Measurements from ENCODE around the gene HCN2.
"Not testable (repeated sequence)": the region's sequence is repeated elsewhere in the genome, so short reads cannot be mapped to it uniquely, and the experiment has no call there.

HCN2 gene

GRCh38 chr19:571566-571974 lies 18.1 kb upstream of the HCN2 start:
- peak; percentile 63 for DNase-seq (ENCODE audit: low spot score)

- peak; percentile 98 for DNase-seq (ENCODE audit: low spot score)
Measured at GRCh38 chr19:572140-572742, 17.4 kb upstream of the HCN2 start, which contains the start of gene BSG. BSG (plus strand) TSS chr19:572596; CDS start chr19:572635, 39 bp downstream.

GRCh38 chr19:572743-573518 lies 16.8 kb upstream of the HCN2 start:
- peak; percentile 66 for DNase-seq (ENCODE audit: low spot score)

DNA sequence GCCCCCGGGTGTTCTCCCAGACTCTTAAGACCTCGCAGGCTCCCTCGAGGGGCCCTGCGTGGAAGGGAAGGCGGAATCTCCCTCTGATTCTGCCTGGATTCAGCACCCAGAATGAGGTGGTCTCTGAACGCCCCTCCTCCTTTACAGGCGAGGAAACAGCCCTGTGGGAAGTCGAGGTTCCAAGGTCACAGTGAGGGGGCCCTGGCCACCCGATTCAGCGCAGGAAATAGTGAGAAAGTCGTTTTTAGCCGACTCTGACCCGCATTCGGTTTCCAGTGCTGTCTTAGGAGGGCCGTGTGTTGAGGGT lies 16.2 kb upstream of the HCN2 start:
- DNase-seq (ENCODE audit: low spot score), result no peak

DNA sequence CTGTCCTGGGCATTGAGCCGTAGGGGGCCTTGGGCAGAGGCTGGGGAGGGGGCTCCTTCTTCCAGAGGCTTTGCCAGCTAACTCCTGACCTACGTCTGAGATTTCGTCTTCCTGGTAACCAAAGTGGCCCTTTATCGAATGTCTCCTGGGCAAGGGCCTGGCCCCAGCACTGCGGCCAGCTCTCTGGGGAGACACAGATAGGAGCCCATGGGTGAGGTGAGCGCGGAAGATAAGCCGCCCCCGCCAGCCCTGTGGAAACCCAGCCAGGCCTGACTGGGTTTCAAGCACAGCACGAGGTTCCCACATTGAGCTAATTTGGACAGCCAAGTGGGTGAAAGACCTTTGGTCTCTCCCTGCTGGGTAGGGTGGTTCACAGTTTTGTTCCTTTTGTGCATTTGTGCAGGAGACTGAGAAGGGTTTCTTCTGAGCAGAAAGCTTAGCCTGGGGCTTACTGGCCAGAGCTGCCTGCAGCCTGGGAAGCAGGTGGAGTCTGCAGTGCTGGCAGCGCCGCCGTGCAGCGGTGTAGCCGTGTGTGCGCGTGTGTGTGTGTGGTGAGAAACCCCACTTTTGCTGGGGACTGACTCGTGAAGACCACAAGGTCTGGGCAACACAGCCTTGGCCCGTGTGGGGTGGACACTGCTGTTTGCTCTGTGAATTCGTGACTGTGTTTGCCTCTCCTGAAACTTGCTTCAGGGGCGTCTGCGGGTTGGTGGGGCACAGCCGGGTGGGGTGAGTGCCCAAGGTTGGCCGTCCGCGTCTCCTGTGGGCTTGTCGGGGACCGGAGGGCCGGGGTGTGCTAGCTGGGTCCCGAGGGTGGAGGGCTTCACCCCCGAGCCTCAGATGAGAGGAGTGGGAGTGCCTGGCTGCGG lies 14.8 kb upstream of the HCN2 start:
- DNase-seq (ENCODE audit: low spot score), result peak; percentile 59

DNA sequence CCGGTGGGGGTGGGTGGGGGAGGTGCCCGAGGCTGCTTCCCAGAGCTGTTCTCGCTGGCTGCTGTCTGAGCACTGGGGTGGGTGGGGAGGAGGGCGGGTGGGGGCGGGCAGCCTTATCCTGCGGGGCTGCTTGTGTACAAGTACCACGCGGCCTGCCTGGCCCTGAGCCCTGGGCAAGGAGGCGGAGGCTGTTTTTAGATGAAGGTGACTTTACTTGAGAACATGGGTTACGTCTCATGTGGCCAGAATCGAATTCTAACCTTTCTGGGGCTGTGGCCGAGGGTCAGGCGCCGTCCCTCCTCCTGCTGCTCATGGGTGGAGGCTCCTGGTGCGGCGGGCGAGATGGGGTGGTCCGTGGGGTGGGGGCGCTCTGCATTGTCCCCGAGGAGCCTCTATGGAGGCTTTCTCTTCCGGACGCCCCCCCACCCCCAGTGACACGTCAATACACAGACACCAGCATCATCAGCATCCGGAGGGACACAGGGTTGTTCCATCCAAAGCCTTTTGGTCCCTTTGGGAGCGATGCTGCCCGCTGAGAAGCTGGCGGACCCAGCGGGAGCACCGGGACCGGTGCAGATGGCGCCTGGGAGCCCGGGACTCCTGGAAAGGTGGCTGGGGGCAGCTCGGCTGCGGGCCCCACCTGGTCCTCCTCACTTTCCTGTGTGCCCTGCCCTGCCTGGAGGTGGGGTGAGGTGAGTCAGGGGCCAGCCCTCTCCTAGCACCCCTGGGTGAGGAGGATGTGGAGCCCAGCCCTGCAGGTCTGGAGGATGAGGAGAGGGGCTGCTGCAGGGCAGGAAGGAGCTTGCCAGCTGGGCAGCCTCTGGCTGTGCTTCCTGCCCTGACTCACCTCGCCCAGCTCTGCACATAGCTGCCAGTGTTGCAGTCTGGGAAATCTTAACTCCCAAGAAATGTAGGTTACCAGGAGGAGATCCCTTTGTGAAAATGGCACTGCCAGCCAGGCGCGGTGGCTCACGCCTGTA lies 13.9 kb upstream of the HCN2 start:
- peak; percentile 85 for DNase-seq (ENCODE audit: low spot score)

- DNase-seq (ENCODE audit: low spot score), result no peak
Measured at GRCh38 chr19:576768-577438, 12.8 kb upstream of the HCN2 start.

DNA sequence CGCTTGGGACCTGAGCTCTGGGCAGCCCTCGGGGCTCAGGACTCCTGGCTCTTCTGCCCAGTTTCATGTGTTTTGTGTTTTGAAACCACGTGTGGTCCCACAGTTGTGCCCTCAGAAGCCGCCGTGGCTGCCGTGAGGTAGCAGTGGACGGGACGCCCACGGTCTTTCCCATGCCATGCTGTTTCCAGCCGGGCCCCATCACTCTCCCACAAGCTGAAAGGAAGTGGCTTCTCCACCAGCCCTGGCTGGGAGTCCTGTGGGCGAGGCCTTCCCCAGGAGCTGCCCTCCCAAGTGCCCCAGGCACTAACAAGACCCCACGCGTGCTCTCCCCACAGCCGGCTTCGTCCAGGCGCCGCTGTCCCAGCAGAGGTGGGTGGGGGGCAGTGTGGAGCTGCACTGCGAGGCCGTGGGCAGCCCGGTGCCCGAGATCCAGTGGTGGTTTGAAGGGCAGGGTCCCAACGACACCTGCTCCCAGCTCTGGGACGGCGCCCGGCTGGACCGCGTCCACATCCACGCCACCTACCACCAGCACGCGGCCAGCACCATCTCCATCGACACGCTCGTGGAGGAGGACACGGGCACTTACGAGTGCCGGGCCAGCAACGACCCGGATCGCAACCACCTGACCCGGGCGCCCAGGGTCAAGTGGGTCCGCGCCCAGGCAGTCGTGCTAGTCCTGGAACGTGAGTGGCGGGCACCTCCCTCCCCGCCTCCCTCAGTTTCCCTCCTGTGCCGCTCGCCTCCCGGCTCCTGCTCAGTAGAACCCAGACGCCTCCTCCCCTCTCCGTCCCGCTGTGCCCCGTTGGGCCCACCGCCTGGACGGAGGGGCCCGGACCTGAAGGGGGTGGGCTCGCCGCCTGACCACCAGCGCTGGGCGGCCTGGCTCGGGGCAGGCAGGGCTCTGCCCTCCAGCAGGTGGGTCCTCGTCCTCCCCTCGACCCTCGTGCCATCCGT lies 12.0 kb upstream of the HCN2 start:
- DNase-seq (ENCODE audit: low spot score), result no peak

DNA sequence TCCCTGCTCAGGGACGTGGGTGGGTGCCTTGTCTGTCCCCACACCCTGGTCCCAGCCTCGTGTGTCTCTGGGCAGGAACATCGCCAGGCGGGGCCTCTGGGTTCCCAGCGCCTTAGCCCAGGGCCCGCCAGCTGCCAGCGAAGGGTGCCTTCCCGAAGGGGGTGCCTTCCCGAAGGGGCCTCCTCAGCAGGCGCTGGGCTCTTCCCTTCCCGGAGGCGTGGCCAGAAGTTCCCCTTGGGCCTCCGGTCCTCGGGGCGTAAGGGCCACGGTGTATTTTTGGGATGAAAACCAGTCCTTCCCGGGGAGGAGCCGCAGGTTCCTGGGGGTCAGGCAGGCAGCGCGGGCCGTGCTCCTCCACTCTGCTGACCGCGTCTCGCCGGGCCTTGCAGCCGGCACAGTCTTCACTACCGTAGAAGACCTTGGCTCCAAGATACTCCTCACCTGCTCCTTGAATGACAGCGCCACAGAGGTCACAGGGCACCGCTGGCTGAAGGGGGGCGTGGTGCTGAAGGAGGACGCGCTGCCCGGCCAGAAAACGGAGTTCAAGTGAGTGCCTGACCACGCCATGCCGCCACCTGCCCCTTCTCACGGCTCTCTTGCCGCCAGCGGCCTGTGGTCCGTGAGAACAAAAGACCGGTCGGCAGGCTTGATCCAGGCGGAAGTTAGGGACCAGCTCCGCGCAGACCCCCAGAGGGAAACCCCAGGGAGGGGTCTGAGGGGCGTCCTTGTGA lies 10.4 kb upstream of the HCN2 start:
- no peak for DNase-seq (ENCODE audit: low spot score)

GRCh38 chr19:579842-580155 lies 9.9 kb upstream of the HCN2 start:
- no peak for DNase-seq (ENCODE audit: low spot score)

DNA sequence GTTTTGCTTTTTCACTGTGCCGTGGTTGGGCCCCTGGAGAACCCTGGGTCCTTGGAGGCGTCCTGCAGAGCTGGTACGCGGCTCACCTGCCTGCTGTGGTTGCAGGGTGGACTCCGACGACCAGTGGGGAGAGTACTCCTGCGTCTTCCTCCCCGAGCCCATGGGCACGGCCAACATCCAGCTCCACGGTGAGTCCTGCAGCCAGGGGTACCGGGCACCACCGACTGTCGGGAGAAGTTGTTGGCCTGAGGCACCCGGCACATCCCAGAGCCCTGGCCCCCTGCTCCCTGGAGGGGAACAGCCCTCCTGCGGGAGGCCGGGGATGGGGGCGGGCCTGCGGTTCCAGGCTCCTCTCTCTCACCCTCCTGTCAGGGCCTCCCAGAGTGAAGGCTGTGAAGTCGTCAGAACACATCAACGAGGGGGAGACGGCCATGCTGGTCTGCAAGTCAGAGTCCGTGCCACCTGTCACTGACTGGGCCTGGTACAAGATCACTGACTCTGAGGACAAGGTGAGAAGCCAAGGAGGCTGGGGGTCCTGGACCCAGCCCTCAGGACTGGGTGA lies 9.3 kb upstream of the HCN2 start:
- no peak for DNase-seq (ENCODE audit: low spot score)

DNA sequence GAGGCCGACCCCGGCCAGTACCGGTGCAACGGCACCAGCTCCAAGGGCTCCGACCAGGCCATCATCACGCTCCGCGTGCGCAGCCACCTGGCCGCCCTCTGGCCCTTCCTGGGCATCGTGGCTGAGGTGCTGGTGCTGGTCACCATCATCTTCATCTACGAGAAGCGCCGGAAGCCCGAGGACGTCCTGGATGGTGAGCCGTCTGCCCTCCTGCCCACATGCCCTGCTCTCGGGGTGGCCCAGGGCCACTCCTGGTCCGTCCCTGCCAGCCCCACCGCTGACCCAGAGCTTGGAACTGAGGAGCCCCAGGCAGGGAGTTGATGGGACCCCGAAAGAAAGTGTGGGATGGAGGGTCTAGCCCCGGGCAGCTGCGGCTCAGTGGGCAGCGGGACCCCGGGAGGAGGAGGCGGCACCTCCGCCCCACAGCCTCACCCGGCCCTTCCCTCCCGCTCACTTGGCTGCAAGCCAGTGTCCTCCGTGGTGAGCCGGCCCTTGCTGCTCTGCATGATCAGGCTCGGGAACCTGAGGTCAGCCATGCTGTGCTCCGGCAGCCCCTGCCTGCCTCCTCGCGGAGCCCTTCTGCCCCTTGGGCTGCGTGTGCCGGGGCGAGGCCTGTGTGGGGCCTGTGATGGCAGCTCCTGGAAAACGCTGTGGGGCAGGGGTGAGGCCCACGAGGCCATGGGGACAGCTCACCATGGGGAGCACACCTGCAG lies 8.1 kb upstream of the HCN2 start:
- no peak for DNase-seq (ENCODE audit: low spot score)

DNA sequence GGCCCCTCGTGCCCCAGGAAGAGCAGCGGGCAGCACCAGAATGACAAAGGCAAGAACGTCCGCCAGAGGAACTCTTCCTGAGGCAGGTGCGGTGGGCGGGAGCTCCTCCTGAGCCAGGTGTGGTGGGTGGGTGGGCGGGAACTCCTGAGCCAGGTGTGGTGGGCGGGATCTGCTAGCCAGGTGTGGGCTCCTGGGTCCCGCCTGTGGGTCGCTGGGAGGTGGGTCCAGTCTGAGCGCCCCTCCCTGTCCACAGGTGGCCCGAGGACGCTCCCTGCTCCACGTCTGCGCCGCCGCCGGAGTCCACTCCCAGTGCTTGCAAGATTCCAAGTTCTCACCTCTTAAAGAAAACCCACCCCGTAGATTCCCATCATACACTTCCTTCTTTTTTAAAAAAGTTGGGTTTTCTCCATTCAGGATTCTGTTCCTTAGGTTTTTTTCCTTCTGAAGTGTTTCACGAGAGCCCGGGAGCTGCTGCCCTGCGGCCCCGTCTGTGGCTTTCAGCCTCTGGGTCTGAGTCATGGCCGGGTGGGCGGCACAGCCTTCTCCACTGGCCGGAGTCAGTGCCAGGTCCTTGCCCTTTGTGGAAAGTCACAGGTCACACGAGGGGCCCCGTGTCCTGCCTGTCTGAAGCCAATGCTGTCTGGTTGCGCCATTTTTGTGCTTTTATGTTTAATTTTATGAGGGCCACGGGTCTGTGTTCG lies 7.0 kb upstream of the HCN2 start:
- DNase-seq (ENCODE audit: low spot score), result no peak

DNA sequence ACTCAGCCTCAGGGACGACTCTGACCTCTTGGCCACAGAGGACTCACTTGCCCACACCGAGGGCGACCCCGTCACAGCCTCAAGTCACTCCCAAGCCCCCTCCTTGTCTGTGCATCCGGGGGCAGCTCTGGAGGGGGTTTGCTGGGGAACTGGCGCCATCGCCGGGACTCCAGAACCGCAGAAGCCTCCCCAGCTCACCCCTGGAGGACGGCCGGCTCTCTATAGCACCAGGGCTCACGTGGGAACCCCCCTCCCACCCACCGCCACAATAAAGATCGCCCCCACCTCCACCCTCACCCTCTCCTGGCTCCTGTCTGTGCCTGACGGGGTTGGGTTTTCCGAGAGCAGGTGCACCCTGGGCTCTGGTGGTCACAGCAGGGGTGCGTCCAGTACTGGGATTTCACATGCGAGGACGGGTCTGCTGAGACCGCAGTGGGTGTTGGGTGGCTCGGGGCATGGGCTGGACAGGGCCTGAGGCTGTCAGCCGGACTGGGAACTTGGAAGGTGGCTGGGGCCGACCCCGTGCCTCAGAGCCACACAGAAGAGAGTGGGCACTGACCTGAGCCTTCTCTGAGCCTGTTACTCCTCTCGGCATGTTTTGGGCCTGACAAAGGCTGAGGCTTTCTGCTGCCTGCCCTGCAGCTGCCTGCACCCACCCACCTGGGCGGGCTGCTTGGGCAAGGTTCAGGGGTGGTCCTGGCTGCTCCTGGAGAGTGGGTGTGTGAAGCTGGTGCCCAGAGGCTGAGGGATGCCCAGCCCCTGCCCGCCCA lies 6.3 kb upstream of the HCN2 start:
- no peak for DNase-seq (ENCODE audit: low spot score)

DNA sequence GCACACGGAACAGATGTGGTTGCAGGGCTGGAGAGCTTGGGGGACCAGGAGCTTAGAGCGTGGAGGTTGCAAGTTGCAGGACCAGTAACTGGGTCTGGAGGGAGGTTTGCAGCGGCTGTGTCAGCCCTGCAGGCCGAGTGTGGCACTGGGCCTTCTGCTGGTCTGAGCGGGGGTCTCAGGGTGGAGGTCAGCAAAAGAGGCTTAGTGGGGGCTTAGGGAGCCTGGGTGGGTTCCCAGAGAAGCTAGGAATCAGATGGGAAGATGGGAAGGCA lies 5.8 kb upstream of the HCN2 start:
- DNase-seq (ENCODE audit: low spot score), result no peak

- peak; percentile 56 for DNase-seq (ENCODE audit: low spot score)
Measured at GRCh38 chr19:584240-585001, 5.3 kb upstream of the HCN2 start.

- DNase-seq (ENCODE audit: low spot score), result not testable (repeated sequence)
Measured at GRCh38 chr19:585146-585545, 4.5 kb upstream of the HCN2 start.
